A673 (cell line): ENCODE results near the gene NRXN3. TPM values are rescaled to one million over a fixed set of nuclear protein-coding genes. Genes with fewer than 3 reads are reported as not detected.

Source experiments
- BruUV-seq: library from RNA; stranded (reverse); fragments of 400-500 nt; replicated peaks from 2 replicates; lab custom pipeline; 2021; lab: Mats Ljungman, UMichigan
- CTCF ChIA-PET: fragments of 300-600 bp; sonication (Branson Sonifier 250); formaldehyde crosslinking; loops from one replicate; lab custom pipeline; 2022; ENCODE audit warnings: antibody characterized with exemption; lab: Charles Lee
- POLR2A ChIA-PET: fragments of 300-600 bp; sonication (Branson Sonifier 250); formaldehyde crosslinking; loops from one replicate; lab custom pipeline; 2022; ENCODE audit warnings: antibody characterized with exemption; ENCODE audit not compliant: low non-redundant PET; lab: Charles Lee
- DNase-seq: peaks from one replicate; pipeline ENCODE4 v3.0.0-alpha.2; 2015; ENCODE audit warnings: low spot score
- H3K27ac ChIP-seq: fragments of 200-600 bp; sonication (generic); 2 replicates; pipeline ENCODE4 v1.5.1; 2016; ENCODE audit warnings: mixed run types, low read depth, mild to moderate bottlenecking, mixed read lengths, antibody characterized with exemption, low read length; ENCODE audit not compliant: poor library complexity, severe bottlenecking
- H3K27me3 ChIP-seq: fragments of 200-600 bp; sonication (generic); replicated peaks from 2 replicates; pipeline ENCODE4 v1.6.1; 2017; ENCODE audit warnings: mixed run types, low read depth, mild to moderate bottlenecking, mixed read lengths, antibody characterized with exemption, low read length; ENCODE audit not compliant: insufficient read depth, poor library complexity
- H3K36me3 ChIP-seq: fragments of 200-600 bp; sonication (generic); 2 replicates; pipeline ENCODE4 v1.6.1; 2016; ENCODE audit warnings: mixed run types, mild to moderate bottlenecking, mixed read lengths, antibody characterized with exemption, low read length; ENCODE audit not compliant: insufficient read depth, poor library complexity, severe bottlenecking
- H3K4me1 ChIP-seq: fragments of 200-600 bp; sonication (generic); 2 replicates; pipeline ENCODE4 v1.6.1; 2017; ENCODE audit warnings: mixed run types, mild to moderate bottlenecking, mixed read lengths, antibody characterized with exemption, low read length; ENCODE audit not compliant: insufficient read depth, poor library complexity, severe bottlenecking
- H3K4me3 ChIP-seq: fragments of 200-600 bp; sonication (generic); 2 replicates; pipeline ENCODE4 v1.5.1; 2016; ENCODE audit warnings: low read depth, mixed run types, mild to moderate bottlenecking, mixed read lengths, low read length; ENCODE audit not compliant: poor library complexity, severe bottlenecking
- H3K9me3 ChIP-seq: fragments of 200-600 bp; sonication (generic); 2 replicates; pipeline ENCODE4 v1.6.1; 2016; ENCODE audit warnings: mixed run types, low read depth, mild to moderate bottlenecking, mixed read lengths, antibody characterized with exemption, low read length; ENCODE audit not compliant: poor library complexity, severe bottlenecking
- CTCF ChIP-seq: fragments of 300-800, 200-600 bp; sonication (generic); conservative IDR thresholded peaks from 2 replicates; pipeline ENCODE4 v1.5.1; 2017; ENCODE audit warnings: low read depth, mild to moderate bottlenecking, antibody characterized with exemption, low read length, moderate library complexity, mixed read lengths
- EZH2 ChIP-seq: fragments of 200-600 bp; sonication (generic); IDR thresholded peaks from 2 replicates; pipeline ENCODE4 v1.6.1; 2017; ENCODE audit warnings: borderline replicate concordance, low read depth, mild to moderate bottlenecking, mixed read lengths, antibody characterized with exemption, low read length; ENCODE audit not compliant: poor library complexity, severe bottlenecking
- intact Hi-C: fragments of 100-400 bp; cut with micrococcal nuclease; formaldehyde crosslinking; loops from one replicate; pipeline ENCODE4 v1.10.0; 2022; ENCODE audit not compliant: unreplicated experiment
- total RNA-seq: library from RNA; stranded (reverse); gene quantifications from 2 replicates; pipeline ENCODE4 v1.2.3, GENCODE V29; 2021

NRXN3 gene
- total RNA-seq, 1 experiment from 2014 or later: 0.21 TPM

GRCh38 chr14:78805570-78805969 is 635.4 kb downstream of the NRXN3 start:
- no peak for DNase-seq
- ChIA-PET POLR2A (no interaction called here), CTCF (interaction anchor here (0.7 kb wide), 1 partner anchor 265 kb away, joined by 4 read pairs; no protein-coding TSS in a partner anchor)
- Histone ChIP-seq H3K4me3 (no peak overlapping the region), H3K27me3 (peaks cover 2% of the 10 kb centered on the region), H3K9me3 (no peaks in the 10 kb centered on the region), H3K36me3 (no peaks in the 10 kb centered on the region), H3K4me1 (no peaks in the 10 kb centered on the region), H3K27ac (no peak overlapping the region)
- intact Hi-C loops: no loop called here
- BruUV-seq: no TSS peak
- TF ChIP-seq CTCF (no peak), EZH2 (no peak)

GRCh38 chr14:78823035-78823434 is 652.9 kb downstream of the NRXN3 start:
- no peak for DNase-seq
- intact Hi-C loops: no loop called here
- Histone ChIP-seq H3K9me3 (no peaks in the 10 kb centered on the region), H3K4me3 (no peak overlapping the region), H3K27ac (no peak overlapping the region), H3K36me3 (no peaks in the 10 kb centered on the region), H3K27me3 (no peaks in the 10 kb centered on the region), H3K4me1 (no peaks in the 10 kb centered on the region)
- TF ChIP-seq EZH2 (no peak), CTCF (no peak)
- BruUV-seq: no TSS peak
- ChIA-PET CTCF (no interaction called here), POLR2A (no interaction called here)

- no peak for TF ChIP-seq CTCF
- TF ChIP-seq EZH2: no peak
- ChIA-PET CTCF (no interaction called here), POLR2A (no interaction called here)
- H3K36me3 ChIP-seq: no peaks in the 10 kb centered on the region
- H3K27me3 ChIP-seq: peaks cover 4% of the 10 kb centered on the region
- H3K4me3 ChIP-seq: no peak overlapping the region
- no TSS peak for BruUV-seq
- no peaks in the 10 kb centered on the region for H3K9me3 ChIP-seq
- intact Hi-C loops: no loop called here
- H3K4me1 ChIP-seq: no peaks in the 10 kb centered on the region
- no peak overlapping the region for H3K27ac ChIP-seq
- no peak for DNase-seq
These were observed 653.3 kb downstream of the NRXN3 start for GRCh38 chr14:78823516-78823915.
